ENCODE data around the gene GALNT9.
A peak's percentile ranks its signal among the peaks of the same experiment; 100 is the strongest.

DNA sequence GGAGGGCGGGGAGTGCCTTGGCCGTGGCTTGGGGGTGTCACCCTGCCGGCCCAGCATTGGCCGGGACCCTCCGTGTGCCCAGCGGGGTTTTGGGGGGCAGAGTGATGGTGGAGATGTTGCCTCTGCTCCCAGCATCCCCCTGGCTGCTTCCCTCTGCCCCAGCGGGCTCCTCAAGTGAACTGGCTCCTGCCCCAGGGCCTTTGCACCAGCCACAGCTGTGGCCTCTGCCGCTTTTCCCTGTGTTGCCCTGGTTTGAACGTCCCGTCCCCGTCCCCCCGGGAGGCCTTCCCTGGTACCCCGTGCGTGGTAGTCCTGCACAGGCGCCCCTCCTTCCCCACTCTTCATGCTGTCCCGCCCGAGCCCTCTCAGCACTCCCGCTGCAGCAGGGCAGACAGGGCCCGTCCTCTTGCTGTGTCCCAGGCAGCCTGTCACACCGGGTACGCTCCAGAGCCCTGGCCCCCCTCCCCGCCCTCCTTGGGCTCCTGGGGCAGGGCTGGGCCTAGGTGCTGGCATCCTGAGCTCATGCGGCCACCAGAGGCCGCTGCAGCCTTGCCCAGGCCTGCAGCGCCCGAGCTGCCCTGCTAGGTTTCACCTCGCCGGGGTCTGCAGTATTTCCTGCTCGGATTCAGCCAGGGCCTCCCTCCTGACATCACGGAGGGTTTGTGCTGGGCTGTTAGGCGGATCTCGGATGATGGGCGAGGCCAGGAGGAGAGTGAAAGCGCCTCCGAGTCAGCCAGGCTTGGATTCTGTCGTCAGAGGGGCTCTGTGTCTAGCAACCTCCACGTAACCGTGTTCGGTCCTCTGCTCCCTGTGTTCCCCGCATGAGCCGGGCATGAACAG is 175.7 kb downstream of the GALNT9 start:
- no peak for TF ChIP-seq YY1 (IDR thresholded peaks at IDR 0.05; ENCODE audit: extremely low read depth, insufficient replicate concordance, low read depth, low read length)
- TF ChIP-seq, protein P1, sequence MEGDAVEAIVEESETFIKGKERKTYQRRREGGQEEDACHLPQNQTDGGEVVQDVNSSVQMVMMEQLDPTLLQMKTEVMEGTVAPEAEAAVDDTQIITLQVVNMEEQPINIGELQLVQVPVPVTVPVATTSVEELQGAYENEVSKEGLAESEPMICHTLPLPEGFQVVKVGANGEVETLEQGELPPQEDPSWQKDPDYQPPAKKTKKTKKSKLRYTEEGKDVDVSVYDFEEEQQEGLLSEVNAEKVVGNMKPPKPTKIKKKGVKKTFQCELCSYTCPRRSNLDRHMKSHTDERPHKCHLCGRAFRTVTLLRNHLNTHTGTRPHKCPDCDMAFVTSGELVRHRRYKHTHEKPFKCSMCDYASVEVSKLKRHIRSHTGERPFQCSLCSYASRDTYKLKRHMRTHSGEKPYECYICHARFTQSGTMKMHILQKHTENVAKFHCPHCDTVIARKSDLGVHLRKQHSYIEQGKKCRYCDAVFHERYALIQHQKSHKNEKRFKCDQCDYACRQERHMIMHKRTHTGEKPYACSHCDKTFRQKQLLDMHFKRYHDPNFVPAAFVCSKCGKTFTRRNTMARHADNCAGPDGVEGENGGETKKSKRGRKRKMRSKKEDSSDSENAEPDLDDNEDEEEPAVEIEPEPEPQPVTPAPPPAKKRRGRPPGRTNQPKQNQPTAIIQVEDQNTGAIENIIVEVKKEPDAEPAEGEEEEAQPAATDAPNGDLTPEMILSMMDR (IDR thresholded peaks at IDR 0.05 in 2 of 3, conservative IDR thresholded peaks at IDR 0.05 in 1 of 3; ENCODE audit: borderline replicate concordance in 1 of 3, insufficient read depth in 1 of 3, low read depth in 2 of 3, low read length in 2 of 3), result peak; percentile 86 to 94 (median 93)
- TF ChIP-seq EZH2phosphoT487 (IDR thresholded peaks at IDR 0.05; ENCODE audit: borderline replicate concordance), result no peak
- TF ChIP-seq POLR2A (IDR thresholded peaks at IDR 0.05; ENCODE audit: borderline replicate concordance, extremely low read depth, insufficient read depth, insufficient read length), result no peak
- TF ChIP-seq, protein P2, sequence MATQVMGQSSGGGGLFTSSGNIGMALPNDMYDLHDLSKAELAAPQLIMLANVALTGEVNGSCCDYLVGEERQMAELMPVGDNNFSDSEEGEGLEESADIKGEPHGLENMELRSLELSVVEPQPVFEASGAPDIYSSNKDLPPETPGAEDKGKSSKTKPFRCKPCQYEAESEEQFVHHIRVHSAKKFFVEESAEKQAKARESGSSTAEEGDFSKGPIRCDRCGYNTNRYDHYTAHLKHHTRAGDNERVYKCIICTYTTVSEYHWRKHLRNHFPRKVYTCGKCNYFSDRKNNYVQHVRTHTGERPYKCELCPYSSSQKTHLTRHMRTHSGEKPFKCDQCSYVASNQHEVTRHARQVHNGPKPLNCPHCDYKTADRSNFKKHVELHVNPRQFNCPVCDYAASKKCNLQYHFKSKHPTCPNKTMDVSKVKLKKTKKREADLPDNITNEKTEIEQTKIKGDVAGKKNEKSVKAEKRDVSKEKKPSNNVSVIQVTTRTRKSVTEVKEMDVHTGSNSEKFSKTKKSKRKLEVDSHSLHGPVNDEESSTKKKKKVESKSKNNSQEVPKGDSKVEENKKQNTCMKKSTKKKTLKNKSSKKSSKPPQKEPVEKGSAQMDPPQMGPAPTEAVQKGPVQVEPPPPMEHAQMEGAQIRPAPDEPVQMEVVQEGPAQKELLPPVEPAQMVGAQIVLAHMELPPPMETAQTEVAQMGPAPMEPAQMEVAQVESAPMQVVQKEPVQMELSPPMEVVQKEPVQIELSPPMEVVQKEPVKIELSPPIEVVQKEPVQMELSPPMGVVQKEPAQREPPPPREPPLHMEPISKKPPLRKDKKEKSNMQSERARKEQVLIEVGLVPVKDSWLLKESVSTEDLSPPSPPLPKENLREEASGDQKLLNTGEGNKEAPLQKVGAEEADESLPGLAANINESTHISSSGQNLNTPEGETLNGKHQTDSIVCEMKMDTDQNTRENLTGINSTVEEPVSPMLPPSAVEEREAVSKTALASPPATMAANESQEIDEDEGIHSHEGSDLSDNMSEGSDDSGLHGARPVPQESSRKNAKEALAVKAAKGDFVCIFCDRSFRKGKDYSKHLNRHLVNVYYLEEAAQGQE (IDR thresholded peaks at IDR 0.05; ENCODE audit: low read depth), result no peak
- TF ChIP-seq, protein P3, sequence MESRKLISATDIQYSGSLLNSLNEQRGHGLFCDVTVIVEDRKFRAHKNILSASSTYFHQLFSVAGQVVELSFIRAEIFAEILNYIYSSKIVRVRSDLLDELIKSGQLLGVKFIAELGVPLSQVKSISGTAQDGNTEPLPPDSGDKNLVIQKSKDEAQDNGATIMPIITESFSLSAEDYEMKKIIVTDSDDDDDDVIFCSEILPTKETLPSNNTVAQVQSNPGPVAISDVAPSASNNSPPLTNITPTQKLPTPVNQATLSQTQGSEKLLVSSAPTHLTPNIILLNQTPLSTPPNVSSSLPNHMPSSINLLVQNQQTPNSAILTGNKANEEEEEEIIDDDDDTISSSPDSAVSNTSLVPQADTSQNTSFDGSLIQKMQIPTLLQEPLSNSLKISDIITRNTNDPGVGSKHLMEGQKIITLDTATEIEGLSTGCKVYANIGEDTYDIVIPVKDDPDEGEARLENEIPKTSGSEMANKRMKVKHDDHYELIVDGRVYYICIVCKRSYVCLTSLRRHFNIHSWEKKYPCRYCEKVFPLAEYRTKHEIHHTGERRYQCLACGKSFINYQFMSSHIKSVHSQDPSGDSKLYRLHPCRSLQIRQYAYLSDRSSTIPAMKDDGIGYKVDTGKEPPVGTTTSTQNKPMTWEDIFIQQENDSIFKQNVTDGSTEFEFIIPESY (IDR thresholded peaks at IDR 0.05; ENCODE audit: extremely low read depth, insufficient replicate concordance, low read length), result no peak
- TF ChIP-seq SIN3A (IDR thresholded peaks at IDR 0.05; ENCODE audit: low read depth), result no peak
- TF ChIP-seq, protein P4, sequence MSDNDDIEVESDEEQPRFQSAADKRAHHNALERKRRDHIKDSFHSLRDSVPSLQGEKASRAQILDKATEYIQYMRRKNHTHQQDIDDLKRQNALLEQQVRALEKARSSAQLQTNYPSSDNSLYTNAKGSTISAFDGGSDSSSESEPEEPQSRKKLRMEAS (IDR thresholded peaks at IDR 0.05), result no peak
- no peak for TF ChIP-seq TCF7L2 (IDR thresholded peaks at IDR 0.05; ENCODE audit: borderline replicate concordance, extremely low read depth, insufficient read depth, insufficient read length)
- no peak for TF ChIP-seq POLR2AphosphoS5 (IDR thresholded peaks at IDR 0.05; ENCODE audit: low read depth, low read length)
- TF ChIP-seq JUND (IDR thresholded peaks at IDR 0.05), result no peak
- TF ChIP-seq CEBPB (IDR thresholded peaks at IDR 0.05; ENCODE audit: low read depth), result no peak

Measured in HCT116 (cell line).